MM.1S (cell line): ENCODE data around the gene POLR2H.

Source experiments
- DNase-seq: peaks from one replicate; pipeline ENCODE4 v3.0.0-alpha.2; 2015
- H2AFZ ChIP-seq: fragments of 300-600 bp; sonication (generic); 2 replicates; pipeline ENCODE4 v1.6.0; 2016; ENCODE audit warnings: antibody characterized with exemption, low read length
- H3F3A ChIP-seq: fragments of 300-600 bp; sonication (generic); 2 replicates; pipeline ENCODE4 v1.6.1; 2016; ENCODE audit warnings: mild to moderate bottlenecking, antibody characterized with exemption, low read length, moderate library complexity, mixed read lengths; ENCODE audit not compliant: insufficient read depth
- H3K27ac ChIP-seq: fragments of 300-600 bp; sonication (generic); 2 replicates; pipeline ENCODE4 v1.5.1; 2016; ENCODE audit warnings: mild to moderate bottlenecking, low read length
- H3K27me3 ChIP-seq: fragments of 300-600 bp; sonication (generic); replicated peaks from 2 replicates; pipeline ENCODE4 v1.6.0; 2016; ENCODE audit warnings: low read length; ENCODE audit not compliant: insufficient read depth
- H3K36me3 ChIP-seq: fragments of 300-600 bp; sonication (generic); replicated peaks from 2 replicates; pipeline ENCODE4 v1.6.1; 2016; ENCODE audit warnings: mild to moderate bottlenecking, low read length, mixed read lengths; ENCODE audit not compliant: insufficient read depth
- H3K4me1 ChIP-seq: fragments of 300-600 bp; sonication (generic); 2 replicates; pipeline ENCODE4 v1.6.1; 2016; ENCODE audit warnings: low read length, mixed read lengths
- H3K4me2 ChIP-seq: fragments of 300-600 bp; sonication (generic); 2 replicates; pipeline ENCODE4 v1.6.0; 2016; ENCODE audit warnings: low read depth, low read length
- H3K4me3 ChIP-seq: fragments of 300-600 bp; sonication (generic); 2 replicates; pipeline ENCODE4 v1.5.1; 2016; ENCODE audit warnings: low read length, mixed read lengths
- H3K79me2 ChIP-seq: fragments of 300-600 bp; sonication (generic); 2 replicates; pipeline ENCODE4 v1.6.1; 2016; ENCODE audit warnings: mixed run types, low read length, mixed read lengths
- H3K9ac ChIP-seq: fragments of 300-600 bp; sonication (generic); 2 replicates; pipeline ENCODE4 v1.6.1; 2016; ENCODE audit warnings: low read length, mixed read lengths
- H3K9me2 ChIP-seq: fragments of 300-600 bp; sonication (generic); replicated peaks from 2 replicates; pipeline ENCODE4 v1.6.1; 2016; ENCODE audit warnings: mild to moderate bottlenecking, low read length, mixed read lengths; ENCODE audit not compliant: insufficient read depth
- H3K9me3 ChIP-seq: fragments of 300-600 bp; sonication (generic); replicated peaks from 2 replicates; pipeline ENCODE4 v1.6.1; 2016; ENCODE audit warnings: mild to moderate bottlenecking, low read length, mixed read lengths; ENCODE audit not compliant: insufficient read depth
- H4K20me1 ChIP-seq: fragments of 300-600 bp; sonication (generic); 2 replicates; pipeline ENCODE4 v1.6.1; 2016; ENCODE audit warnings: mild to moderate bottlenecking, low read length, moderate library complexity, mixed read lengths; ENCODE audit not compliant: insufficient read depth
- CTCF ChIP-seq: fragments of 300-600 bp; sonication (generic); IDR thresholded peaks from 2 replicates; pipeline ENCODE4 v1.5.1; 2016; ENCODE audit warnings: antibody characterized with exemption, low read length, mixed read lengths
- EZH2 ChIP-seq: fragments of 300-600 bp; sonication (generic); optimal IDR thresholded peaks from 2 replicates; pipeline ENCODE3; 2017; ENCODE audit warnings: low read depth, mild to moderate bottlenecking, antibody characterized with exemption, low read length, mixed read lengths
- EZH2phosphoT487 ChIP-seq: fragments of 300-600 bp; sonication (generic); IDR thresholded peaks from 2 replicates; pipeline ENCODE4 v1.6.1; 2018; ENCODE audit warnings: antibody characterized with exemption, low read length

Gene POLR2H

GRCh38 chr3:184387174-184387714 lies 25.7 kb downstream of the POLR2H start:
- Histone ChIP-seq H3K4me1 (no peaks in the 10 kb centered on the region), H3K27me3 (peaks cover 41% of the 10 kb centered on the region), H2AFZ (no peak overlapping the region), H3F3A (no peaks in the 10 kb centered on the region), H3K9ac (no peak overlapping the region), H3K27ac (no peak overlapping the region), H3K9me3 (no peaks in the 10 kb centered on the region), H3K36me3 (no peaks in the 10 kb centered on the region), H3K9me2 (no peaks in the 10 kb centered on the region), H3K4me2 (no peak overlapping the region), H4K20me1 (no peaks in the 10 kb centered on the region), H3K4me3 (no peak overlapping the region), H3K79me2 (no peaks in the 10 kb centered on the region)
- TF ChIP-seq EZH2phosphoT487 (no peak), EZH2 (no peak), CTCF (no peak)
- no peak for DNase-seq

GRCh38 chr3:184388164-184388935 lies 26.8 kb downstream of the POLR2H start:
- no peaks in the 10 kb centered on the region for H3F3A ChIP-seq
- no peaks in the 10 kb centered on the region for H3K9me2 ChIP-seq
- H3K36me3 ChIP-seq: no peaks in the 10 kb centered on the region
- H2AFZ ChIP-seq: no peak overlapping the region
- H3K4me2 ChIP-seq: no peak overlapping the region
- H3K27ac ChIP-seq: no peak overlapping the region
- no peaks in the 10 kb centered on the region for H4K20me1 ChIP-seq
- H3K4me1 ChIP-seq: no peaks in the 10 kb centered on the region
- TF ChIP-seq EZH2: no peak
- TF ChIP-seq EZH2phosphoT487: no peak
- TF ChIP-seq CTCF: no peak
- peaks cover 34% of the 10 kb centered on the region for H3K27me3 ChIP-seq
- DNase-seq: no peak
- no peaks in the 10 kb centered on the region for H3K9me3 ChIP-seq
- no peaks in the 10 kb centered on the region for H3K79me2 ChIP-seq
- H3K9ac ChIP-seq: no peak overlapping the region
- no peak overlapping the region for H3K4me3 ChIP-seq

- Histone ChIP-seq H3F3A (no peaks in the 10 kb centered on the region), H2AFZ (no peak overlapping the region), H3K9ac (no peak overlapping the region), H3K9me2 (no peaks in the 10 kb centered on the region), H3K27ac (no peak overlapping the region), H3K79me2 (no peaks in the 10 kb centered on the region), H3K4me1 (no peaks in the 10 kb centered on the region), H3K9me3 (no peaks in the 10 kb centered on the region), H3K36me3 (no peaks in the 10 kb centered on the region), H3K27me3 (peaks cover 37% of the 10 kb centered on the region), H4K20me1 (no peaks in the 10 kb centered on the region), H3K4me2 (no peak overlapping the region), H3K4me3 (no peak overlapping the region)
- DNase-seq: no peak
- TF ChIP-seq EZH2 (no peak), CTCF (no peak), EZH2phosphoT487 (no peak)
Measured at GRCh38 chr3:184388936-184389230, 27.4 kb downstream of the POLR2H start.
